Breast epithelium (tissue), 3 donors: ENCODE measurements around the gene GCA.

Experiments used
- CTCF ChIP-seq, 3 donors: fragments of 450-650 bp; IDR thresholded peaks; one replicate each; pipeline ENCODE4 v1.5.1; 2016 to 2017; ENCODE audit warnings: antibody characterized with exemption in 3 of 3, mild to moderate bottlenecking in 3 of 3, moderate library complexity in 3 of 3
- POLR2A ChIP-seq: fragments of 450-650 bp; IDR thresholded peaks from one replicate; pipeline ENCODE4 v1.6.1; 2016; ENCODE audit warnings: antibody characterized with exemption, mild to moderate bottlenecking, moderate library complexity
- POLR2AphosphoS5 ChIP-seq, 3 donors: sonication (generic); formaldehyde crosslinking; IDR thresholded peaks; one replicate each; pipeline ENCODE4 v1.6.1; 2017; ENCODE audit warnings: antibody characterized with exemption in 3 of 3

GRCh38 chr2:162317058-162317742 is 26.7 kb upstream of the GCA start:
- TF ChIP-seq CTCF (IDR thresholded peaks at IDR 0.05): no peak
- TF ChIP-seq POLR2AphosphoS5 (IDR thresholded peaks at IDR 0.05): no peak
- no peak for TF ChIP-seq POLR2A
